HG02885 (cell line): ENCODE results near the gene USP24.

Experiments
- ATAC-seq: cut with Tn5 transposase; IDR thresholded peaks from one replicate; pipeline ENCODE4 v1.9.1; 2021; ENCODE audit warnings: mild to moderate bottlenecking; ENCODE audit not compliant: unreplicated experiment, poor library complexity

USP24 gene

GRCh38 chr1:55059302-55060132 is 155.6 kb downstream of the USP24 start:
- no peak for ATAC-seq

GRCh38 chr1:55057956-55058298 is 157.2 kb downstream of the USP24 start:
- ATAC-seq: no peak

- no peak for ATAC-seq
These were observed 157.8 kb downstream of the USP24 start for GRCh38 chr1:55057270-55057955.

DNA sequence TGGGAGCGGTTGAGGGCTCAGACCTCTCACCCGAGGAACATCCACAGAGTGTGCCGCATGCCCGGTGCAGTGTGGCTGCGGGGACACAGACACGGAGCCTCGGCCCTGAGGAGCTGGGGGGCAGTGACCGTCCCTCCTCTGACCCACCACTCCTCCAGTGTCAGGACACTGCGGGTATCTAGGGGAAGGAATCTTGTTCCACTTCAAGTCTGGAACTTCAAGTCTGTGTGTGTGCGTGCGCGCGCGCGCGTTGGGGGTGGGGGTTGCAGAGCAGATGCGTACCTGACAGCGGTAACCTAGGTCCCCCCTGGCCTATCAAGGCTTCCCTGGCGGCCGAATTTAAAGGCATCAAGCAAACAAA is 158.6 kb downstream of the USP24 start:
- no peak for ATAC-seq

- ATAC-seq: no peak
These were observed 159.1 kb downstream of the USP24 start for GRCh38 chr1:55055951-55056631.

DNA sequence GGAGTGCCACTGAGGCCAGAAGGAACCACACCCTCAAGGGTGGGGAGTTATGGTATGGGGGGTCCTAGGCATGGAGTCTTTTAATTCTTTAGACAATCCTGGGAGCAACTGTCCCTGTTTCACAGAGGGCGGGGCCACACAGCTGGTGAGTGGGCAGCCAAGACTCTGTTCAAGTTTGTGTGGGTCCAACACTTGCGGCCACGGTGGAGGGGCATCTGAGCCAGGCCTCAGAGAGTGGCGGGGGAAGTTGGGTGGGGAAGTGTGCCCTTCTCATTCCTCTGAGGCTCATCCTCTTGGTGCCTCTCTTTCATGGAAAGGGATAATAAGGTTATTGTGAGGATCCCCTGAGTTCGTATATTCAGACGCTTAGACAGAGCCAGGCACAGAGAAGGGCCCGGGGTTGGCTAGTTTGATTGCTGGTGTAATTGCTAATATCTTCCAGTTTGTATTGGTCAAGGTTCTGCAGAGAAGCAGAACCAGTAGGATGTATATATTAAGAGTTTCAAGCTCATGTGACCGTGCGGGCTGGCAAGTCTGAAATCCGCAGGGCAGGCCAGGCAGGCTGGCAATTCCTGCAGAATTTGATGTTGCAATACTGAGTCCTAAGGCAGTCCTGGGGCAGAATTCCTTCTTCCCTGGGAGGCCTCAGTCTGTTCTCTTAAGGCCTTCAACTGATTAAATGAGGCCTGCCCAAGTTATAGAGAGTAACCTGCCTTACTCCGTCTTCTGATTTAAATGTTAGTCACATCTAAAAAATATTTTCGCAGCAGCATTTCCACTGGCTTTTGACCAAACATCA is 159.9 kb downstream of the USP24 start:
- no peak for ATAC-seq

- no peak for ATAC-seq
These were observed 160.8 kb downstream of the USP24 start for GRCh38 chr1:55054396-55054795.

GRCh38 chr1:55053265-55053954 is 161.8 kb downstream of the USP24 start:
- no peak for ATAC-seq

- ATAC-seq: no peak
These were observed 162.7 kb downstream of the USP24 start for GRCh38 chr1:55052221-55053142.

GRCh38 chr1:55051621-55052020 is 163.5 kb downstream of the USP24 start:
- ATAC-seq: no peak

DNA sequence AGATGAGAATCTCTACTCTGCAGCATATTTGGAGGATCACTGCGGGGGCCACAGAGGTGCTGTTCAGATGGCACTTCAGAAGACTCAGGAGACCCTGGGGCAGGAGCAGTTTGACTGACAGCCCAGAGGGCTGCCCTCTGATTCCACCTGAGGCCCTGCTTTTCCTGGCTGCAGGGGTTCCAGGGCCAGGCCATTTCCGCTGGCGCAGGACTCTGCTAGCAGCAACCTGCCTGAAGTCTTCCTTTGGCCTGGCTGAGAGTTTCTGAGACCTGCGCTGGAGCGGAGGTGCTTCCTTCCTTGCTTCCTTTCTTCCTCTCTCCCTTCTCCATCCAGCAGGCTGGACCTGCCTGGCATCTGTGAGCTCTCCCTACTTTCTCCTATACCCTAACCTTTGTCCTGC is 164.0 kb downstream of the USP24 start:
- no peak for ATAC-seq

DNA sequence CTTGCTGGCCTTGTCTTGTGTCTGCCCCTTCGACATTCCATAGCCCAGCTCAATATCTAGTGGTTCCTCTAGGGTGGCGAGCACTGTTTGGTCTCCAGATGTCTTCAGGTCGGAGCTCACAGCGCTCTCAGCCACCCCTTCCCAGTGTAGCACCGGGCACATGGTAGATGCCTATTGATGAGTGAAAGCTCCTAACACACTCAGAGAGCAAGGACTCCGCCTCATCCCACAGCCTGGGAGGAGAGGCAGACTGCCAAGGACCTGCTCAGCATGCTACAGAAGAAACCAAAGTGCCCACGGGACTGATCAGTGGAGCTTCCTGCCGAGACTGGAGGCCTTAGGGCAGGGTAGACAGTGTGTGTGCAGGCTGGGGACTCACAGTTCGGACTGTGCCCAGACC is 164.9 kb downstream of the USP24 start:
- no peak for ATAC-seq

GRCh38 chr1:55049914-55050278 is 165.3 kb downstream of the USP24 start:
- ATAC-seq: no peak

- no peak for ATAC-seq
These were observed 165.8 kb downstream of the USP24 start for GRCh38 chr1:55049271-55049913.

DNA sequence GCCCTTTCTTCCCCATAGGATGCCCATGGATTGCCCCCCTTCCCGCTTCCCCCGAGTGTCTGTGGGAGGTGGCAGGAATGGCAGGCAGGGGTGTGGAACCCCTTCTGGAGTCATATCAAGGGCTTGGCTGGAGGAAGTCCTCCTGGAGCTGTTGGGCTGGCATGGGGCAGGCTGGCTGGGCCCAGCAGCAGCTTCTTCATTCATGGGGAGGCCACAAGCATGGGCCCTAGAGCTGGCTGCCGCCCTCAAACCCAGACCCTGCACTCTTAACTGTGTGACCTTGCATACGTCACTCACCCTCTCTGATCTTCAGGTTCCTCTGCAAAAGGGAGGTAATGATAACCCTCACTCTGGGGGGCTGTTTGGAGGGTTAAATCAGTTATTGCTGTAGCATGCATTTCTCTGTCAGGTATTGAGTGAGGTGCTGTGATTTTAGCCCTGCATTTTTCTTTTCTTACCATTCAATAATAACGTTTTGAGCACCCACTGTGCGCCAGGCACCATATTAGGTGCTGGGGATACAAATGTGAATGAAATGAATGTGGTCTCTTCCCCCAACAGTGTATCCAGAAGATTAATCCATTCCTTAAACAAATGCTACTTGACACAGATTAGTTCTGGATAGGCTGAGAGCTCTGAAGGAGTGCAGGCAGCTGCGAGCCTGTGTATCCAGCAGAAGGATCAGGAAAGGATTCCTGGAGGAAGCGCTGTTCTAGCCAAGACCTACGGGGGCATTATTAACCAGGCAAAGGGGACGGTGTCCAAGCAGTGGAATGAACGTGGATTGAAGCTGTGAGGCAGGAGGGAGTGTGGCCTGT is 166.5 kb downstream of the USP24 start:
- no peak for ATAC-seq

DNA sequence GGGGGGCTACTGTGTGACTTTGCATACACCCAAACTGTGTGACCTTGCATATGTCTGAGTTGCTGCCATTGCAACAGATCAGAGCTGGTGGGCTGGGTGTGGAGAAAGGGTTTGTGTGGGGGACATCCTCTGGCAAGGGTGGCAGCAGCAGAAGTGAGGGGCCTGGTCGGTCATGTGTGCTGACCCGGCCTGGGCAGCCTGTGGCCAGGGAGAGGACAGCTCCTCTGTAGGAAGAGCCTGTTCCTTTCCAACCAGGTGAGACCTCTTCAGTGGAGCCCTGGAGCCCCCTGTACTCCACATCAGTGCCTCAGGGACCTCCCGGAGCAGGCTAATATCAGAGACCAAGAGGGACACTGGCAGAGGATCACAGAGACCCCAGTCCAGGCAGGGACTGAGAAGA is 167.6 kb downstream of the USP24 start:
- ATAC-seq: no peak

DNA sequence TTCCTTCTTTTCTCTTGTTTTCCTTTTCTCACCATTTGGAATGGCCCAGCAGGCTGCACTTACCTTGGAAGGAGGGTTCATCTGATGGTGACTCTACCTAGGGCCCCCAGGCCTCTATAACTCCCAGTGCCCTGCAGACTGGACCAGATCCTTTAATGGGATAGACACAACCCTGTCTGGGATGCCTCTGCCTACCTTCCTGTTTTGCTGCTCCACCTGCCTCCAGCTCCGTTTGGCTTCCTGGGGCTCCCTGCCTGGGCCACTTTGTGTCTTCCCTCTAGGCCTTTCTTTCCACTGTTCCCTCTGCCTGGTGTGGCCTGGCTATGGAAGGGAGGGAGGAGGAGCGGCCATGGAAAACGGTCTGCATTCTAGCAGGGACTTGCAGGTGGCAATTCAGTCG is 168.3 kb downstream of the USP24 start:
- no peak for ATAC-seq

DNA sequence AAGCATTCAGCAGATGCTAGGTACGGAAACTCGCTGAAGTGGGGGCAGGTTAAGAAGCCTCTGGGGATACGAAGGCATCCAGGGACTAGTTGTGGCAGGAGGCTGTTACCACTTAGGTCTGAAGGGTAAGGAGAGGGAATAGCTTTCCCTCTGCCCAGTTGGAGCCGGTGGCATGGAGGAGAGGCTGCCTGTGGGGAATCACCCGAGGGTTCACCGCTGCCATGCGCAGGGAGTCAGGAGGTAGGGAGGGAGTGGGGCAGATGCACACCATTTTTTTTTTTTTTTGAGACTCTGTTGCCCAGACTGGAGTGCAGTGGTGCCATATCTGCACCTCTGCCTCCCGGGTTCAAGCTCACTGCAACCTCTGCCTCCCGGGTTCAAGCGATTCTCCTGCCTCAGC is 169.7 kb downstream of the USP24 start:
- no peak for ATAC-seq
